Panc1 (cell line): ENCODE results near the gene GRIN2A. TPM values are rescaled to one million over a fixed set of nuclear protein-coding genes. Genes with fewer than 3 reads are reported as not detected.

ENCODE experiments used
- ATAC-seq: fragments of 200-7000 bp; cut with Tn5 transposase; 2 replicates; pipeline ENCODE4 v1.9.1; 2020; ENCODE audit warnings: mild to moderate bottlenecking, moderate library complexity
- BruUV-seq: library from RNA; stranded (reverse); fragments of 400-500 nt; replicated peaks from 2 replicates; lab custom pipeline; 2021; lab: Mats Ljungman, UMichigan
- CTCF ChIA-PET: fragments of 300-600 bp; sonication (Branson Sonifier 250); formaldehyde crosslinking; loops from one replicate; lab custom pipeline; 2022; ENCODE audit warnings: antibody characterized with exemption; lab: Charles Lee
- POLR2A ChIA-PET: fragments of 300-600 bp; sonication (Branson Sonifier 250); formaldehyde crosslinking; loops from one replicate; lab custom pipeline; 2022; ENCODE audit warnings: antibody characterized with exemption; lab: Charles Lee
- DNase-seq: peaks from one replicate; pipeline ENCODE4 v3.0.0-alpha.2; 2010; ENCODE audit warnings: low read depth, low spot score
- H3K27ac ChIP-seq: 2 replicates; pipeline ENCODE4 v1.5.1; 2011; ENCODE audit warnings: mild to moderate bottlenecking, low read length, inconsistent platforms
- H3K27me3 ChIP-seq: fragments of 200-500 bp; sonication (Bioruptor generic); 2 replicates; pipeline ENCODE4 v1.6.0; 2014; ENCODE audit warnings: low read length, inconsistent platforms; ENCODE audit not compliant: control insufficient read depth, insufficient read depth
- H3K36me3 ChIP-seq: fragments of 200-500 bp; sonication (Bioruptor generic); 2 replicates; pipeline ENCODE4 v1.5.1; 2014; ENCODE audit warnings: inconsistent platforms, mild to moderate bottlenecking, low read length, moderate library complexity; ENCODE audit not compliant: control insufficient read depth, insufficient read depth
- H3K4me1 ChIP-seq: 2 replicates; pipeline ENCODE4 v1.5.1; 2011; ENCODE audit warnings: inconsistent platforms, mild to moderate bottlenecking, low read length, moderate library complexity; ENCODE audit not compliant: control insufficient read depth, insufficient read depth
- H3K4me3 ChIP-seq, 2 experiments: 2 replicates each; pipeline ENCODE4 v1.5.1; 2011 to 2012; ENCODE audit warnings: low read depth in 2 of 2, low read length in 2 of 2, mild to moderate bottlenecking in 2 of 2, inconsistent platforms in 1 of 2, moderate library complexity in 1 of 2
- H3K9me3 ChIP-seq: fragments of 200-500 bp; sonication (Bioruptor generic); 2 replicates; pipeline ENCODE4 v1.5.1; 2014; ENCODE audit warnings: low read depth, mild to moderate bottlenecking, inconsistent platforms, low read length, moderate library complexity; ENCODE audit not compliant: control insufficient read depth, insufficient read depth
- POLR2AphosphoS5 ChIP-seq: IDR thresholded peaks from 2 replicates; pipeline ENCODE4 v1.6.1; 2012; ENCODE audit warnings: mild to moderate bottlenecking, low read depth, low read length, moderate library complexity
- SIN3A ChIP-seq: IDR thresholded peaks from 2 replicates; pipeline ENCODE4 v1.6.1; 2012; ENCODE audit warnings: low read depth, mild to moderate bottlenecking, low read length, moderate library complexity, borderline replicate concordance; ENCODE audit not compliant: insufficient read depth
- TCF7L2 ChIP-seq: IDR thresholded peaks from 2 replicates; pipeline ENCODE4 v1.6.1; 2011; ENCODE audit warnings: mild to moderate bottlenecking, low read depth, low read length, inconsistent platforms
- in situ Hi-C: cut with HindIII; loops from 2 replicates; pipeline ENCODE4 v1.10.0; 2016; ENCODE audit warnings: low sequenced_read_pairs, low pct_unique_long_range_greater_than_20kb
- intact Hi-C: fragments of 100-400 bp; cut with micrococcal nuclease; formaldehyde crosslinking; loops from one replicate; pipeline ENCODE4 v1.10.0; 2022; ENCODE audit not compliant: unreplicated experiment
- total RNA-seq: library from RNA; stranded (reverse); gene quantifications from one replicate; pipeline ENCODE4 v1.2.1, GENCODE V29; 2021; ENCODE audit not compliant: unreplicated experiment
- TF ChIP-seq, protein P1 (sequence below), 2 experiments: IDR thresholded peaks; 2 replicates each; pipeline ENCODE4 v1.6.1; 2011 to 2012; ENCODE audit warnings: low read depth in 2 of 2, control low read depth in 1 of 2, low read length in 1 of 2, mild to moderate bottlenecking in 1 of 2, moderate library complexity in 1 of 2; ENCODE audit not compliant: insufficient read depth in 1 of 2
- TF ChIP-seq, protein P2 (sequence below): fragments of 450-650 bp; IDR thresholded peaks from 2 replicates; pipeline ENCODE4 v1.5.1; 2017; ENCODE audit warnings: mild to moderate bottlenecking

GRIN2A gene
- total RNA-seq, 1 experiment from 2014 or later, result 12.3 TPM

GRCh38 chr16:9922441-9922840, 259.8 kb downstream of the GRIN2A start:
- no peaks in the 10 kb centered on the region for H3K27me3 ChIP-seq
- intact Hi-C loops (no loop called here), in situ Hi-C loops (no loop called here)
- no peaks in the 10 kb centered on the region for H3K36me3 ChIP-seq
- H3K4me3 ChIP-seq, result no peak overlapping the region
- H3K4me1 ChIP-seq, result no peaks in the 10 kb centered on the region
- H3K27ac ChIP-seq, result no peak overlapping the region
- DNase-seq (no peak), ATAC-seq (no peak)
- CTCF ChIA-PET, result no interaction called here
- POLR2A ChIA-PET, result no interaction called here
- TF ChIP-seq, protein P1, sequence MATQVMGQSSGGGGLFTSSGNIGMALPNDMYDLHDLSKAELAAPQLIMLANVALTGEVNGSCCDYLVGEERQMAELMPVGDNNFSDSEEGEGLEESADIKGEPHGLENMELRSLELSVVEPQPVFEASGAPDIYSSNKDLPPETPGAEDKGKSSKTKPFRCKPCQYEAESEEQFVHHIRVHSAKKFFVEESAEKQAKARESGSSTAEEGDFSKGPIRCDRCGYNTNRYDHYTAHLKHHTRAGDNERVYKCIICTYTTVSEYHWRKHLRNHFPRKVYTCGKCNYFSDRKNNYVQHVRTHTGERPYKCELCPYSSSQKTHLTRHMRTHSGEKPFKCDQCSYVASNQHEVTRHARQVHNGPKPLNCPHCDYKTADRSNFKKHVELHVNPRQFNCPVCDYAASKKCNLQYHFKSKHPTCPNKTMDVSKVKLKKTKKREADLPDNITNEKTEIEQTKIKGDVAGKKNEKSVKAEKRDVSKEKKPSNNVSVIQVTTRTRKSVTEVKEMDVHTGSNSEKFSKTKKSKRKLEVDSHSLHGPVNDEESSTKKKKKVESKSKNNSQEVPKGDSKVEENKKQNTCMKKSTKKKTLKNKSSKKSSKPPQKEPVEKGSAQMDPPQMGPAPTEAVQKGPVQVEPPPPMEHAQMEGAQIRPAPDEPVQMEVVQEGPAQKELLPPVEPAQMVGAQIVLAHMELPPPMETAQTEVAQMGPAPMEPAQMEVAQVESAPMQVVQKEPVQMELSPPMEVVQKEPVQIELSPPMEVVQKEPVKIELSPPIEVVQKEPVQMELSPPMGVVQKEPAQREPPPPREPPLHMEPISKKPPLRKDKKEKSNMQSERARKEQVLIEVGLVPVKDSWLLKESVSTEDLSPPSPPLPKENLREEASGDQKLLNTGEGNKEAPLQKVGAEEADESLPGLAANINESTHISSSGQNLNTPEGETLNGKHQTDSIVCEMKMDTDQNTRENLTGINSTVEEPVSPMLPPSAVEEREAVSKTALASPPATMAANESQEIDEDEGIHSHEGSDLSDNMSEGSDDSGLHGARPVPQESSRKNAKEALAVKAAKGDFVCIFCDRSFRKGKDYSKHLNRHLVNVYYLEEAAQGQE (IDR thresholded peaks at IDR 0.05; ENCODE audit: insufficient read depth in 1 of 2, low read depth in 2 of 2, low read length in 1 of 2), result no peak
- TF ChIP-seq POLR2AphosphoS5 (no peak), TCF7L2 (no peak), SIN3A (no peak)
- TF ChIP-seq, protein P2, sequence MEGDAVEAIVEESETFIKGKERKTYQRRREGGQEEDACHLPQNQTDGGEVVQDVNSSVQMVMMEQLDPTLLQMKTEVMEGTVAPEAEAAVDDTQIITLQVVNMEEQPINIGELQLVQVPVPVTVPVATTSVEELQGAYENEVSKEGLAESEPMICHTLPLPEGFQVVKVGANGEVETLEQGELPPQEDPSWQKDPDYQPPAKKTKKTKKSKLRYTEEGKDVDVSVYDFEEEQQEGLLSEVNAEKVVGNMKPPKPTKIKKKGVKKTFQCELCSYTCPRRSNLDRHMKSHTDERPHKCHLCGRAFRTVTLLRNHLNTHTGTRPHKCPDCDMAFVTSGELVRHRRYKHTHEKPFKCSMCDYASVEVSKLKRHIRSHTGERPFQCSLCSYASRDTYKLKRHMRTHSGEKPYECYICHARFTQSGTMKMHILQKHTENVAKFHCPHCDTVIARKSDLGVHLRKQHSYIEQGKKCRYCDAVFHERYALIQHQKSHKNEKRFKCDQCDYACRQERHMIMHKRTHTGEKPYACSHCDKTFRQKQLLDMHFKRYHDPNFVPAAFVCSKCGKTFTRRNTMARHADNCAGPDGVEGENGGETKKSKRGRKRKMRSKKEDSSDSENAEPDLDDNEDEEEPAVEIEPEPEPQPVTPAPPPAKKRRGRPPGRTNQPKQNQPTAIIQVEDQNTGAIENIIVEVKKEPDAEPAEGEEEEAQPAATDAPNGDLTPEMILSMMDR, result no peak
- BruUV-seq, result no TSS peak
- H3K9me3 ChIP-seq, result no peaks in the 10 kb centered on the region

GRCh38 chr16:9921997-9922396, 260.2 kb downstream of the GRIN2A start:
- ATAC-seq (no peak), DNase-seq (no peak)
- POLR2A ChIA-PET, result no interaction called here
- H3K36me3 ChIP-seq, result no peaks in the 10 kb centered on the region
- H3K9me3 ChIP-seq, result no peaks in the 10 kb centered on the region
- no peaks in the 10 kb centered on the region for H3K4me1 ChIP-seq
- no peak overlapping the region for H3K27ac ChIP-seq
- no peaks in the 10 kb centered on the region for H3K27me3 ChIP-seq
- TF ChIP-seq TCF7L2 (no peak), POLR2AphosphoS5 (no peak), SIN3A (no peak)
- TF ChIP-seq, protein P2, result no peak
- TF ChIP-seq, protein P1 (IDR thresholded peaks at IDR 0.05; ENCODE audit: insufficient read depth in 1 of 2, low read depth in 2 of 2, low read length in 1 of 2), result no peak
- BruUV-seq, result no TSS peak
- intact Hi-C loops (no loop called here), in situ Hi-C loops (no loop called here)
- CTCF ChIA-PET, result no interaction called here
- H3K4me3 ChIP-seq, result no peak overlapping the region
